ENCODE data around the gene MAST4. TPM values are rescaled to one million over a fixed set of nuclear protein-coding genes. Genes with fewer than 3 reads are reported as not detected.

Gene MAST4
- total and polyA plus RNA-seq, 4 donors = 3.7 to 9.5 (median 6.5) TPM

DNA sequence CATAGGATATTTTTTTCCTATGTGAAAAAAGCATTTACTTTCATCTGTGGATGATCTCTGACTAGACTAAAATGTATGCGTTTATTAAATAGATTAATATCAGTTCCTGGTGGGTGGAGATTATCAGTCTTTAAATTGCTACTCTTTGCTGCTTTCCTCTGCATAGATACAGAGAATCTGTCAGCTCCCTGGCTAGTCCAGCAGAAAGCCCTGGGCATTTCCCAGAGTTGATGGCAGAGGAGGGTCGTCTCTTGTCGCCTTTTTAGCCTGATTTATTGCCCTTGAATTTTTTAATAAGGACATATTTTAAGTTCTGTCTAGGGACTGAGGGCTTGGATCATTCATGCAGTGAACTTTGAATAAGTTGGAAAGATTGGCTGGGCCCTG is 434.9 kb downstream of the MAST4 start:
- Histone ChIP-seq H3K36me3 (ENCODE audit: control insufficient read depth in 4 of 4, insufficient read depth in 3 of 4, low read depth in 1 of 4, low read length in 3 of 4) (no peaks in the 10 kb centered on the region), H3K27me3 (ENCODE audit: control insufficient read depth in 4 of 4, insufficient read depth in 4 of 4, low read length in 3 of 4) (no peaks in the 10 kb centered on the region), H3K9ac (ENCODE audit: low read depth in 1 of 2, low read length in 2 of 2) (no peak overlapping the region), H3K4me3 (ENCODE audit: low read depth in 1 of 3, low read length in 3 of 3) (no peak overlapping the region), H3K27ac (ENCODE audit: low read depth in 1 of 2, low read length in 2 of 2) (peak overlapping the region; percentile 56 to 66), H3K4me1 (ENCODE audit: control insufficient read depth in 4 of 4, insufficient read depth in 4 of 4, low read length in 3 of 4) (peaks cover 10 to 58% (median 46%) of the 10 kb centered on the region in 4 donors), H3K9me3 (ENCODE audit: control insufficient read depth in 4 of 4, low read length in 3 of 4) (no peaks in the 10 kb centered on the region)
- WGBS = 75% methylated on average over 3 of the region's 3 CpGs
- DNase-seq (ENCODE audit: low spot score) = no peak
- TF ChIP-seq RXRA (IDR thresholded peaks at IDR 0.05) (no peak), YY1 (IDR thresholded peaks at IDR 0.05) (no peak), EGR1 (IDR thresholded peaks at IDR 0.05; ENCODE audit: low read depth in 2 of 2) (no peak), HNF4A (conservative IDR thresholded peaks at IDR 0.05) (no peak), NR2F2 (IDR thresholded peaks at IDR 0.05) (no peak), FOXA2 (IDR thresholded peaks at IDR 0.05) (no peak)
- TF ChIP-seq, protein P1, sequence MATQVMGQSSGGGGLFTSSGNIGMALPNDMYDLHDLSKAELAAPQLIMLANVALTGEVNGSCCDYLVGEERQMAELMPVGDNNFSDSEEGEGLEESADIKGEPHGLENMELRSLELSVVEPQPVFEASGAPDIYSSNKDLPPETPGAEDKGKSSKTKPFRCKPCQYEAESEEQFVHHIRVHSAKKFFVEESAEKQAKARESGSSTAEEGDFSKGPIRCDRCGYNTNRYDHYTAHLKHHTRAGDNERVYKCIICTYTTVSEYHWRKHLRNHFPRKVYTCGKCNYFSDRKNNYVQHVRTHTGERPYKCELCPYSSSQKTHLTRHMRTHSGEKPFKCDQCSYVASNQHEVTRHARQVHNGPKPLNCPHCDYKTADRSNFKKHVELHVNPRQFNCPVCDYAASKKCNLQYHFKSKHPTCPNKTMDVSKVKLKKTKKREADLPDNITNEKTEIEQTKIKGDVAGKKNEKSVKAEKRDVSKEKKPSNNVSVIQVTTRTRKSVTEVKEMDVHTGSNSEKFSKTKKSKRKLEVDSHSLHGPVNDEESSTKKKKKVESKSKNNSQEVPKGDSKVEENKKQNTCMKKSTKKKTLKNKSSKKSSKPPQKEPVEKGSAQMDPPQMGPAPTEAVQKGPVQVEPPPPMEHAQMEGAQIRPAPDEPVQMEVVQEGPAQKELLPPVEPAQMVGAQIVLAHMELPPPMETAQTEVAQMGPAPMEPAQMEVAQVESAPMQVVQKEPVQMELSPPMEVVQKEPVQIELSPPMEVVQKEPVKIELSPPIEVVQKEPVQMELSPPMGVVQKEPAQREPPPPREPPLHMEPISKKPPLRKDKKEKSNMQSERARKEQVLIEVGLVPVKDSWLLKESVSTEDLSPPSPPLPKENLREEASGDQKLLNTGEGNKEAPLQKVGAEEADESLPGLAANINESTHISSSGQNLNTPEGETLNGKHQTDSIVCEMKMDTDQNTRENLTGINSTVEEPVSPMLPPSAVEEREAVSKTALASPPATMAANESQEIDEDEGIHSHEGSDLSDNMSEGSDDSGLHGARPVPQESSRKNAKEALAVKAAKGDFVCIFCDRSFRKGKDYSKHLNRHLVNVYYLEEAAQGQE (IDR thresholded peaks at IDR 0.05) = no peak
- TF ChIP-seq, protein P2, sequence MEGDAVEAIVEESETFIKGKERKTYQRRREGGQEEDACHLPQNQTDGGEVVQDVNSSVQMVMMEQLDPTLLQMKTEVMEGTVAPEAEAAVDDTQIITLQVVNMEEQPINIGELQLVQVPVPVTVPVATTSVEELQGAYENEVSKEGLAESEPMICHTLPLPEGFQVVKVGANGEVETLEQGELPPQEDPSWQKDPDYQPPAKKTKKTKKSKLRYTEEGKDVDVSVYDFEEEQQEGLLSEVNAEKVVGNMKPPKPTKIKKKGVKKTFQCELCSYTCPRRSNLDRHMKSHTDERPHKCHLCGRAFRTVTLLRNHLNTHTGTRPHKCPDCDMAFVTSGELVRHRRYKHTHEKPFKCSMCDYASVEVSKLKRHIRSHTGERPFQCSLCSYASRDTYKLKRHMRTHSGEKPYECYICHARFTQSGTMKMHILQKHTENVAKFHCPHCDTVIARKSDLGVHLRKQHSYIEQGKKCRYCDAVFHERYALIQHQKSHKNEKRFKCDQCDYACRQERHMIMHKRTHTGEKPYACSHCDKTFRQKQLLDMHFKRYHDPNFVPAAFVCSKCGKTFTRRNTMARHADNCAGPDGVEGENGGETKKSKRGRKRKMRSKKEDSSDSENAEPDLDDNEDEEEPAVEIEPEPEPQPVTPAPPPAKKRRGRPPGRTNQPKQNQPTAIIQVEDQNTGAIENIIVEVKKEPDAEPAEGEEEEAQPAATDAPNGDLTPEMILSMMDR (IDR thresholded peaks at IDR 0.05; ENCODE audit: low read depth, low read length, missing input control) = no peak
- TF ChIP-seq, protein P3, sequence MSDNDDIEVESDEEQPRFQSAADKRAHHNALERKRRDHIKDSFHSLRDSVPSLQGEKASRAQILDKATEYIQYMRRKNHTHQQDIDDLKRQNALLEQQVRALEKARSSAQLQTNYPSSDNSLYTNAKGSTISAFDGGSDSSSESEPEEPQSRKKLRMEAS (IDR thresholded peaks at IDR 0.05) = no peak

DNA sequence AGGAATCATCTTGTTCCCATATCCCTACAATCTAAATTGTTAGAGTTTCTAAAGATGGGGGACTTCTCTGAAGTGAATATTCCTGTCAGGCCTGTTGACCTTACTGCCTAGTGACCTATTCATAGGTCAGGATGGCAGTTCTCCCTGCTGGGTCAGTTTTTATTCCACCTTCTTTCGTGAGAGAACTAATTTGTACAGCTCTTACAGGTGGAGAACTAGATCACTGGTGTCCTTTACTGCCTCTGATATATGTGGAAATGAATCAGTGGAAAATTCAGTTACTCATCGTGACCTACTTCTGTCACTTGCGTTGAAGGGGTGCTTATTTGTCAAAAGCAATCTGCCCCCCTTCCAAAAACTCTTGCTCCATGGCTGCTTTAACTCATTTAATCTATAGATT is 435.5 kb downstream of the MAST4 start:
- peak overlapping the region; percentile 43 to 66 for H3K27ac ChIP-seq (ENCODE audit: low read depth in 1 of 2, low read length in 2 of 2)
- no peak overlapping the region for H3K9ac ChIP-seq (ENCODE audit: low read depth in 1 of 2, low read length in 2 of 2)
- H3K9me3 ChIP-seq (ENCODE audit: control insufficient read depth in 4 of 4, low read length in 3 of 4) = no peaks in the 10 kb centered on the region
- H3K27me3 ChIP-seq (ENCODE audit: control insufficient read depth in 4 of 4, insufficient read depth in 4 of 4, low read length in 3 of 4) = no peaks in the 10 kb centered on the region
- no peak for DNase-seq (ENCODE audit: low spot score)
- H3K4me1 ChIP-seq (ENCODE audit: control insufficient read depth in 4 of 4, insufficient read depth in 4 of 4, low read length in 3 of 4) = peaks cover 9 to 53% (median 40%) of the 10 kb centered on the region in 4 donors
- TF ChIP-seq FOXA2 (IDR thresholded peaks at IDR 0.05) (no peak), HNF4G (IDR thresholded peaks at IDR 0.05) (no peak), GABPA (IDR thresholded peaks at IDR 0.05 in 1 of 2, conservative IDR thresholded peaks at IDR 0.05 in 1 of 2) (no peak), RXRA (IDR thresholded peaks at IDR 0.05) (peak; percentile 17 to 45)
- TF ChIP-seq, protein P4, sequence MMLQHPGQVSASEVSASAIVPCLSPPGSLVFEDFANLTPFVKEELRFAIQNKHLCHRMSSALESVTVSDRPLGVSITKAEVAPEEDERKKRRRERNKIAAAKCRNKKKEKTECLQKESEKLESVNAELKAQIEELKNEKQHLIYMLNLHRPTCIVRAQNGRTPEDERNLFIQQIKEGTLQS (IDR thresholded peaks at IDR 0.05) = no peak
- TF ChIP-seq, protein P1 (IDR thresholded peaks at IDR 0.05) = no peak
- no peak overlapping the region for H3K4me3 ChIP-seq (ENCODE audit: low read depth in 1 of 3, low read length in 3 of 3)
- no peaks in the 10 kb centered on the region for H3K36me3 ChIP-seq (ENCODE audit: control insufficient read depth in 4 of 4, insufficient read depth in 3 of 4, low read depth in 1 of 4, low read length in 3 of 4)
- WGBS = 54% methylated on average over 3 of the region's 3 CpGs

All from liver (tissue), 9 donors.